ENCODE results near the gene HIVEP2.
"Not testable (repeated sequence)": the region's sequence is repeated elsewhere in the genome, so short reads cannot be mapped to it uniquely, and the experiment has no call there.

GRCh38 chr6:142970941-142971340, 26.0 kb upstream of the HIVEP2 start:
- not testable (repeated sequence) for TF ChIP-seq CTCF (conservative IDR thresholded peaks at IDR 0.05; ENCODE audit: low read depth, low read length); EZH2 (IDR thresholded peaks at IDR 0.05; ENCODE audit: borderline replicate concordance, low read depth, low read length, poor library complexity, severe bottlenecking)

All from A673 (cell line).